Neural progenitor cell (in vitro differentiated cells): ENCODE measurements around the gene RNF175. TPM values are rescaled to one million over a fixed set of nuclear protein-coding genes. Genes with fewer than 3 reads are reported as not detected.
A peak's percentile ranks its signal among the peaks of the same experiment; 100 is the strongest.

Experiments
- DNase-seq: peaks from one replicate; pipeline ENCODE4 v3.0.0-alpha.2; 2016; ENCODE audit warnings: low spot score
- H2AFZ ChIP-seq: fragments of 200-600 bp; sonication (generic); replicated peaks from 2 replicates; pipeline ENCODE4 v1.6.1; 2016; ENCODE audit warnings: antibody characterized with exemption
- H3F3A ChIP-seq: fragments of 200-600 bp; sonication (generic); 2 replicates; pipeline ENCODE4 v1.6.1; 2016; ENCODE audit warnings: antibody characterized with exemption, low read depth
- H3K27ac ChIP-seq: fragments of 200-600 bp; sonication (generic); 2 replicates; pipeline ENCODE4 v1.5.1; 2016; ENCODE audit warnings: mild to moderate bottlenecking
- H3K27me3 ChIP-seq: fragments of 200-600 bp; sonication (generic); 2 replicates; pipeline ENCODE4 v1.6.1; 2016; ENCODE audit warnings: mild to moderate bottlenecking, moderate library complexity
- H3K36me3 ChIP-seq: fragments of 200-600 bp; sonication (generic); 2 replicates; pipeline ENCODE4 v1.5.1; 2016
- H3K4me1 ChIP-seq: fragments of 200-600 bp; sonication (generic); 2 replicates; pipeline ENCODE4 v1.6.1; 2016; ENCODE audit warnings: mixed run types
- H3K4me2 ChIP-seq: fragments of 200-600 bp; sonication (generic); 2 replicates; pipeline ENCODE4 v1.6.1; 2016
- H3K4me3 ChIP-seq: fragments of 200-600 bp; sonication (generic); 2 replicates; pipeline ENCODE4 v1.5.1; 2016
- H3K79me2 ChIP-seq: fragments of 200-600 bp; sonication (generic); 2 replicates; pipeline ENCODE4 v1.6.1; 2016; ENCODE audit warnings: low read depth
- H3K9ac ChIP-seq: fragments of 200-600 bp; sonication (generic); 2 replicates; pipeline ENCODE4 v1.6.1; 2016
- H3K9me3 ChIP-seq: fragments of 200-600 bp; sonication (generic); 2 replicates; pipeline ENCODE4 v1.5.1; 2016; ENCODE audit warnings: low read depth
- H4K20me1 ChIP-seq: fragments of 200-600 bp; sonication (generic); 2 replicates; pipeline ENCODE4 v1.6.1; 2016; ENCODE audit warnings: low read depth
- H3K27ac Mint-ChIP-seq: 3 replicates; pipeline ENCODE4 v1.8.0; 2021; ENCODE audit warnings: mixed read lengths
- H3K27me3 Mint-ChIP-seq: 2 replicates; pipeline ENCODE4 v1.8.0; 2022; ENCODE audit warnings: low read depth, mild to moderate bottlenecking, inconsistent platforms, moderate library complexity, mixed read lengths; ENCODE audit not compliant: insufficient read depth
- H3K36me3 Mint-ChIP-seq: 3 replicates; pipeline ENCODE4 v1.8.0; 2021; ENCODE audit warnings: mixed read lengths
- H3K4me1 Mint-ChIP-seq: 3 replicates; pipeline ENCODE4 v1.8.0; 2021; ENCODE audit warnings: mixed read lengths
- H3K4me3 Mint-ChIP-seq: 3 replicates; pipeline ENCODE4 v1.8.0; 2021; ENCODE audit warnings: mild to moderate bottlenecking, moderate library complexity, mixed read lengths
- H3K9me3 Mint-ChIP-seq: 3 replicates; pipeline ENCODE4 v1.8.0; 2020; ENCODE audit warnings: mixed read lengths
- CTCF ChIP-seq: fragments of 200-600 bp; sonication (generic); IDR thresholded peaks from 2 replicates; pipeline ENCODE4 v1.5.1; 2017; ENCODE audit warnings: antibody characterized with exemption, mild to moderate bottlenecking
- EZH2 ChIP-seq: fragments of 200-600 bp; sonication (generic); IDR thresholded peaks from 2 replicates; pipeline ENCODE4 v1.6.1; 2017; ENCODE audit warnings: antibody characterized with exemption, mild to moderate bottlenecking, moderate library complexity
- EZH2phosphoT487 ChIP-seq: fragments of 200-600 bp; sonication (generic); IDR thresholded peaks from 2 replicates; pipeline ENCODE4 v1.6.1; 2017; ENCODE audit warnings: antibody characterized with exemption
- total RNA-seq: library from RNA; depleted of rRNA; stranded (reverse); fragments of >200 nt; gene quantifications from 2 replicates; pipeline ENCODE4 v1.2.3, GENCODE V29; 2015; ENCODE audit warnings: low replicate concordance

RNF175 gene
- 25.1 and 34.6 TPM in 2 replicates for total RNA-seq

GRCh38 chr4:153759407-153760316, at the start of gene RNF175:
TSS of gene RNF175 (minus strand) at chr4:153760024. CDS start at chr4:153759862, 162 bp downstream.
- H3K4me1 ChIP-seq, result peaks cover 42% of the 10 kb centered on the region
- H3F3A ChIP-seq, result peaks cover 34% of the 10 kb centered on the region
- Mint-ChIP-seq H3K36me3 (peaks cover 34% of the 10 kb centered on the region), H3K4me3 (peak within 1 kb of the TSS; percentile 86), H3K9me3 (peaks cover 17% of the 10 kb centered on the region), H3K4me1 (peaks cover 55% of the 10 kb centered on the region), H3K27ac (peak within 1 kb of the TSS; percentile 93), H3K27me3 (peaks cover 12% of the 10 kb centered on the region)
- peak within 1 kb of the TSS; percentile 92 for H2AFZ ChIP-seq
- no peaks in the 10 kb centered on the region for H3K36me3 ChIP-seq
- no peaks in the 10 kb centered on the region for H3K9me3 ChIP-seq
- H3K4me3 ChIP-seq, result peak within 1 kb of the TSS; percentile 73
- H3K4me2 ChIP-seq, result peak within 1 kb of the TSS; percentile 96
- no peak within 1 kb of the TSS for H3K27ac ChIP-seq
- TF ChIP-seq EZH2phosphoT487 (no peak), EZH2 (no peak), CTCF (no peak)
- peaks cover 28% of the 10 kb centered on the region for H3K79me2 ChIP-seq
- H3K9ac ChIP-seq, result no peak within 1 kb of the TSS
- peaks cover 10% of the 10 kb centered on the region for H3K27me3 ChIP-seq
- H4K20me1 ChIP-seq, result no peaks in the 10 kb centered on the region
- DNase-seq, result peak; percentile 66

- no peak overlapping the region for H3K27ac ChIP-seq
- no peak overlapping the region for H2AFZ ChIP-seq
- peaks cover 22% of the 10 kb centered on the region for H3K4me1 ChIP-seq
- no peak overlapping the region for H3K27ac Mint-ChIP-seq
- H3K9me3 ChIP-seq, result no peaks in the 10 kb centered on the region
- no peak overlapping the region for H3K9ac ChIP-seq
- no peak overlapping the region for H3K4me3 Mint-ChIP-seq
- no peaks in the 10 kb centered on the region for H3K27me3 ChIP-seq
- TF ChIP-seq EZH2phosphoT487 (no peak), EZH2 (no peak), CTCF (no peak)
- H3K4me3 ChIP-seq, result no peak overlapping the region
- peaks cover 48% of the 10 kb centered on the region for H3K9me3 Mint-ChIP-seq
- peaks cover 50% of the 10 kb centered on the region for H3K36me3 Mint-ChIP-seq
- H3K36me3 ChIP-seq, result no peaks in the 10 kb centered on the region
- no peak overlapping the region for H3K4me2 ChIP-seq
- no peaks in the 10 kb centered on the region for H3K79me2 ChIP-seq
- no peaks in the 10 kb centered on the region for H3K4me1 Mint-ChIP-seq
- peaks cover 7% of the 10 kb centered on the region for H3F3A ChIP-seq
- no peak for DNase-seq
- H4K20me1 ChIP-seq, result no peaks in the 10 kb centered on the region
- no peaks in the 10 kb centered on the region for H3K27me3 Mint-ChIP-seq
Observed at GRCh38 chr4:153809307-153809706, 49.5 kb upstream of the RNF175 start.

GRCh38 chr4:153808175-153808574, 48.4 kb upstream of the RNF175 start:
- H3K4me2 ChIP-seq, result no peak overlapping the region
- DNase-seq, result no peak
- H3K4me1 Mint-ChIP-seq, result no peaks in the 10 kb centered on the region
- no peaks in the 10 kb centered on the region for H3K9me3 ChIP-seq
- H2AFZ ChIP-seq, result no peak overlapping the region
- no peak overlapping the region for H3K27ac Mint-ChIP-seq
- H3K27me3 Mint-ChIP-seq, result peaks cover under 1% of the 10 kb centered on the region
- H4K20me1 ChIP-seq, result no peaks in the 10 kb centered on the region
- H3K27ac ChIP-seq, result no peak overlapping the region
- TF ChIP-seq CTCF (no peak), EZH2phosphoT487 (no peak), EZH2 (no peak)
- peaks cover 55% of the 10 kb centered on the region for H3K9me3 Mint-ChIP-seq
- no peaks in the 10 kb centered on the region for H3K36me3 ChIP-seq
- no peak overlapping the region for H3K9ac ChIP-seq
- no peaks in the 10 kb centered on the region for H3K79me2 ChIP-seq
- peaks cover 54% of the 10 kb centered on the region for H3K36me3 Mint-ChIP-seq
- H3K4me1 ChIP-seq, result peaks cover 22% of the 10 kb centered on the region
- H3K4me3 Mint-ChIP-seq, result no peak overlapping the region
- no peaks in the 10 kb centered on the region for H3K27me3 ChIP-seq
- peaks cover 7% of the 10 kb centered on the region for H3F3A ChIP-seq
- H3K4me3 ChIP-seq, result no peak overlapping the region
